CD4-positive, alpha-beta T cell treated with Interferon alpha-2 for 1 hour (primary cell): Measurements from ENCODE around the gene ATF1.
"Not testable (repeated sequence)": the region's sequence is repeated elsewhere in the genome, so short reads cannot be mapped to it uniquely, and the experiment has no call there.

Experiments used
- DNase-seq, 2 donors: peaks; one replicate each; pipeline ENCODE4 v3.0.0-alpha.2; 2020 to 2022

The ATF1 gene

DNA sequence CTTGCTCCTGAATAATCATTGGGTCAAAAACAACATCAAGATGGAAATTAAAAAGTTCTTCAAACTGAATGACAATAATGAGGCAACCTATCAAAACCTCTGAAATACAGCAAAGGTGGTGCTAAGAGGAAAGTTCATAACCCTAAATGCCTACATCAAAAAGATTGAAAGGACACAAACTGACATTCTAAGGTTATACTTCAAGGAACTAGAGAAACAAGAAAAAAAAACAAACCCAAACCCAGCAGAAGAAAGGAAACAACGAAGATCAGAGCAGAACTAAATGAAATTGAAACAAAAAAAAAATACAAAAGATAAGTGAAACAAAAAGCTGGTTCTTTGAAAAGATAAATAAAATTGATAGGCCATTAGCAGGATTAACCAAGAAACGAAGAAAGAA lies 105.0 kb downstream of the ATF1 start:
- not testable (repeated sequence) for DNase-seq
